ENCODE data around the gene LIN52. TPM values are rescaled to one million over a fixed set of nuclear protein-coding genes. Genes with fewer than 3 reads are reported as not detected.

Gene LIN52
- total and polyA plus RNA-seq, 4 donors = 7.1 to 13.7 (median 8.2) TPM

DNA sequence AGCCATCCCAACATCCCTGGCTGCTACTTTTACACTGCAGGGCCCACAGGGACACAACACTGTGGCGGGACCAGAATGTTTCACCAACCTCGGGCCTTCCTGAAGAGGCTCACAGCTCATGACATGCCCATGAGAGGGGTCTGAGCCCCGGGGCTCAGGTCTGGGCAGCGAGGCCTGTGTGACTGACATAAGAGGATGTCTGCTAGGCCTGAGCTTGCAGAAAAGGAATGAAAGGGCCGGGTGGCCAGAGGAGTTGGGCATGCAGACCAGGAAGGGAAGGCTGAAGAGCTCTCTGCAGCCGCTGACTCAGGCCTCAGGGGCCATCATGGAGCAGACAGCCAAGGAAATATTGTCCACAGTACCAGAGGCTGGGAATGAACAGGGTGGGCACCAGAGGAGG is 136.2 kb downstream of the LIN52 start:
- H3K4me1 ChIP-seq (ENCODE audit: control insufficient read depth in 5 of 5, insufficient read depth in 5 of 5, low read length in 5 of 5) = peaks cover 0 to 3% (median 0%) of the 10 kb centered on the region in 5 donors
- no peaks in the 10 kb centered on the region for H3K36me3 ChIP-seq (ENCODE audit: control insufficient read depth in 4 of 4, insufficient read depth in 4 of 4, low read length in 4 of 4)
- TF ChIP-seq, protein P1, sequence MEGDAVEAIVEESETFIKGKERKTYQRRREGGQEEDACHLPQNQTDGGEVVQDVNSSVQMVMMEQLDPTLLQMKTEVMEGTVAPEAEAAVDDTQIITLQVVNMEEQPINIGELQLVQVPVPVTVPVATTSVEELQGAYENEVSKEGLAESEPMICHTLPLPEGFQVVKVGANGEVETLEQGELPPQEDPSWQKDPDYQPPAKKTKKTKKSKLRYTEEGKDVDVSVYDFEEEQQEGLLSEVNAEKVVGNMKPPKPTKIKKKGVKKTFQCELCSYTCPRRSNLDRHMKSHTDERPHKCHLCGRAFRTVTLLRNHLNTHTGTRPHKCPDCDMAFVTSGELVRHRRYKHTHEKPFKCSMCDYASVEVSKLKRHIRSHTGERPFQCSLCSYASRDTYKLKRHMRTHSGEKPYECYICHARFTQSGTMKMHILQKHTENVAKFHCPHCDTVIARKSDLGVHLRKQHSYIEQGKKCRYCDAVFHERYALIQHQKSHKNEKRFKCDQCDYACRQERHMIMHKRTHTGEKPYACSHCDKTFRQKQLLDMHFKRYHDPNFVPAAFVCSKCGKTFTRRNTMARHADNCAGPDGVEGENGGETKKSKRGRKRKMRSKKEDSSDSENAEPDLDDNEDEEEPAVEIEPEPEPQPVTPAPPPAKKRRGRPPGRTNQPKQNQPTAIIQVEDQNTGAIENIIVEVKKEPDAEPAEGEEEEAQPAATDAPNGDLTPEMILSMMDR (IDR thresholded peaks at IDR 0.05; ENCODE audit: control extremely low read depth, extremely low read depth) = no peak
- no peak overlapping the region for H3K9ac ChIP-seq (ENCODE audit: insufficient read depth in 1 of 2, low read length in 2 of 2)
- WGBS, 2 donors = 77 to 87% methylated on average over 6 of the region's 6 CpGs
- DNase-seq = no peak
- no peak overlapping the region for H3K4me3 ChIP-seq
- no peak for ATAC-seq (ENCODE audit: insufficient read depth, low FRiP score)
- H3K9me3 ChIP-seq (ENCODE audit: control insufficient read depth in 4 of 4, insufficient read depth in 3 of 4, low read length in 3 of 4) = no peaks in the 10 kb centered on the region
- no peak overlapping the region for H3K27ac ChIP-seq (ENCODE audit: low read depth in 1 of 2, low read length in 1 of 2)
- peaks cover 0 to 12% (median 8%) of the 10 kb centered on the region in 3 donors for H3K27me3 ChIP-seq (ENCODE audit: control insufficient read depth in 3 of 3, insufficient read depth in 3 of 3, low read length in 2 of 3)

DNA sequence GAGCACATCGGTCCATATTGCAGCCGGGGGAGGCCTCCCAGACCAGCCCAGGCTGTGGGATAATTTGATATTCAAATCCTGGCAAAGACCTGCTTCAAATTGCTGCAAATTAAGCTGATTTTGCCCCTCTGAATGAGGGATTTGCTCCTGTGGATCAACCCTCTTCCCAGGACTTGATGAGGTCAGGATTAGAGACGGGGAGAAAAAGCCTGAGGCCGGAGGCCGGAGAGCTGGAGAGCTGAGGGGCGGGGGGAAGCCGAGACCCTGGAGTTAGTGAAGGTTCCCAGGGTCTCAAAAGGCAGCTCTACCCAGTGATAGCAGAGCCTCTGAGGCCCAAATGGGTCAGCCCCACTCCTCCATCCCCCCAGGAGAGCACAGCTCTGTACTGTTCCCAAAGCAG is 137.0 kb downstream of the LIN52 start:
- no peaks in the 10 kb centered on the region for H3K9me3 ChIP-seq (ENCODE audit: control insufficient read depth in 4 of 4, insufficient read depth in 3 of 4, low read length in 3 of 4)
- no peaks in the 10 kb centered on the region for H3K36me3 ChIP-seq (ENCODE audit: control insufficient read depth in 4 of 4, insufficient read depth in 4 of 4, low read length in 4 of 4)
- H3K9ac ChIP-seq (ENCODE audit: insufficient read depth in 1 of 2, low read length in 2 of 2) = no peak overlapping the region
- H3K27ac ChIP-seq (ENCODE audit: low read depth in 1 of 2, low read length in 1 of 2) = no peak overlapping the region
- H3K27me3 ChIP-seq (ENCODE audit: control insufficient read depth in 3 of 3, insufficient read depth in 3 of 3, low read length in 2 of 3) = peaks cover 0 to 12% (median 8%) of the 10 kb centered on the region in 3 donors
- H3K4me3 ChIP-seq = no peak overlapping the region
- ATAC-seq (ENCODE audit: insufficient read depth, low FRiP score) (no peak), DNase-seq (no peak)
- 90 to 92% methylated on average over 7 of the region's 7 CpGs for WGBS, 2 donors
- H3K4me1 ChIP-seq (ENCODE audit: control insufficient read depth in 5 of 5, insufficient read depth in 5 of 5, low read length in 5 of 5) = peaks cover 0 to 3% (median 0%) of the 10 kb centered on the region in 5 donors
- TF ChIP-seq, protein P1 (IDR thresholded peaks at IDR 0.05; ENCODE audit: control extremely low read depth, extremely low read depth) = no peak

DNA sequence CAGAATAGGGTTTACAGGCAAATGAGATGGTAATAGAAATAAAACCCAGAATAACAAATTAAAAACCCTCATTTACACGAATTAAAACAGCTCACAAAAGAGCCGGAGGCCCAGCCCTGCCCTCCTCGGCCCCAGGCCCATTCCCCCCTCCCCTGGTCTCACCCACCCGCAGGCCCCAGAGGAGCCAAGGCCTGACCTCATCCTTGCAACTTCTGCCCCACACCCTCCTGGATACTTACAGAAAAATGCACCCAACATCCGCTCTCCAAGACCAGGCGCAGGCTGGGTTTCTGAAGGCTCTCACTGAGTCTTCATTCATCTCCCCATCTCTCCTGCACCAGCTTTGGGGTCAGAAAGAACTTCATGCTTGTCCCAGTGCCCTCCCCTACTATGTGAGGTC is 138.3 kb downstream of the LIN52 start:
- no peaks in the 10 kb centered on the region for H3K36me3 ChIP-seq (ENCODE audit: control insufficient read depth in 4 of 4, insufficient read depth in 4 of 4, low read length in 4 of 4)
- H3K4me3 ChIP-seq = no peak overlapping the region
- ATAC-seq (ENCODE audit: insufficient read depth, low FRiP score) = no peak
- H3K9ac ChIP-seq (ENCODE audit: insufficient read depth in 1 of 2, low read length in 2 of 2) = no peak overlapping the region
- TF ChIP-seq, protein P1 (IDR thresholded peaks at IDR 0.05; ENCODE audit: control extremely low read depth, extremely low read depth) = no peak
- H3K27me3 ChIP-seq (ENCODE audit: control insufficient read depth in 3 of 3, insufficient read depth in 3 of 3, low read length in 2 of 3) = peaks cover 0 to 10% (median 9%) of the 10 kb centered on the region in 3 donors
- H3K9me3 ChIP-seq (ENCODE audit: control insufficient read depth in 4 of 4, insufficient read depth in 3 of 4, low read length in 3 of 4) = no peaks in the 10 kb centered on the region
- H3K4me1 ChIP-seq (ENCODE audit: control insufficient read depth in 5 of 5, insufficient read depth in 5 of 5, low read length in 5 of 5) = no peaks in the 10 kb centered on the region
- H3K27ac ChIP-seq (ENCODE audit: low read depth in 1 of 2, low read length in 1 of 2) = no peak overlapping the region
- no peak for DNase-seq
- 87 to 88% methylated on average over 6 of the region's 6 CpGs for WGBS, 2 donors

DNA sequence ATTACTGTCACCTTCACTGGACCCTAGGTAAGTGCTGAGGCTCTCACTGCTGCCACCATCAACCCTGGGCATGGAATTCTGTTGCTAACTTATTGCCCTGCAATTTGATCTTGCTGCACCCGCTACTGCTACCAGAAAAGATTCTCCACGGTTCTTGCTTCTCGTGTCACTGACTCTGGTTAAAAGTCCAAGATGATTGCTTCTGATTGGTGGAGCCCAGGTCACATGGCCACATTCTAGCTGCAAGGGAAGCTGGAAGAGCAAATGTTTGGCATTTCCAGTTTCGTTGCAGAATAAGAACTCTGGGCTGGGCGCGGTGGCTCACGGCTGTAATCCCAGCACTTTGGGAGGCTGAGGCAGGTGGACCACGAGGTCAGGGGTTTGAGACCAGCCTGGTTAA is 147.0 kb downstream of the LIN52 start:
- TF ChIP-seq, protein P1 (IDR thresholded peaks at IDR 0.05; ENCODE audit: control extremely low read depth, extremely low read depth) = no peak
- Histone ChIP-seq H3K4me1 (ENCODE audit: control insufficient read depth in 5 of 5, insufficient read depth in 5 of 5, low read length in 5 of 5) (no peaks in the 10 kb centered on the region), H3K9ac (ENCODE audit: insufficient read depth in 1 of 2, low read length in 2 of 2) (no peak overlapping the region), H3K4me3 (no peak overlapping the region), H3K36me3 (ENCODE audit: control insufficient read depth in 4 of 4, insufficient read depth in 4 of 4, low read length in 4 of 4) (no peaks in the 10 kb centered on the region), H3K27me3 (ENCODE audit: control insufficient read depth in 3 of 3, insufficient read depth in 3 of 3, low read length in 2 of 3) (peaks cover 0 to 22% (median 10%) of the 10 kb centered on the region in 3 donors), H3K27ac (ENCODE audit: low read depth in 1 of 2, low read length in 1 of 2) (no peak overlapping the region), H3K9me3 (ENCODE audit: control insufficient read depth in 4 of 4, insufficient read depth in 3 of 4, low read length in 3 of 4) (peaks cover 0 to 4% (median 2%) of the 10 kb centered on the region in 4 donors)
- DNase-seq = no peak
- ATAC-seq (ENCODE audit: insufficient read depth, low FRiP score) = no peak
- 83 to 87% methylated on average over 8 of the region's 8 CpGs for WGBS, 2 donors
